Common myeloid progenitor, CD34-positive (primary cell): Measurements from ENCODE around the gene PRSS22.

ENCODE experiments used
- CTCF ChIA-PET: fragments of 350-600 bp; sonication (Branson Sonifier 250); formaldehyde crosslinking; loops from one replicate; lab custom pipeline; 2021; ENCODE audit warnings: antibody characterized with exemption; lab: Charles Lee
- POLR2A ChIA-PET: fragments of 350-600 bp; sonication (Branson Sonifier 250); formaldehyde crosslinking; loops from one replicate; lab custom pipeline; 2021; ENCODE audit warnings: antibody characterized with exemption; lab: Charles Lee
- DNase-seq, 3 donors: peaks; one replicate each; pipeline versions ENCODE4 v3.0.0 to v3.0.0-alpha.2; 2013
- H3K27ac ChIP-seq, 2 experiments: 1 replicate in 1 of 2; 2 replicates in 1 of 2; pipeline ENCODE4 v1.7.0; 2013; ENCODE audit warnings: inconsistent platforms in 2 of 2, low read length in 2 of 2, mild to moderate bottlenecking in 2 of 2, low read depth in 1 of 2, moderate library complexity in 1 of 2; ENCODE audit not compliant: severe bottlenecking in 2 of 2, insufficient read depth in 1 of 2, poor library complexity in 1 of 2
- H3K27me3 ChIP-seq, 5 experiments: replicated peaks in 2 of 5; 1 replicate in 3 of 5; 2 replicates in 2 of 5; pipeline versions ENCODE4 v1.6.1 to v1.7.0; 2013; ENCODE audit warnings: low read length in 4 of 5, mild to moderate bottlenecking in 2 of 5, moderate library complexity in 2 of 5, inconsistent platforms in 1 of 5; ENCODE audit not compliant: insufficient read depth in 5 of 5, control insufficient read depth in 4 of 5
- H3K36me3 ChIP-seq, 4 experiments: 1 replicate in 2 of 4; 2 replicates in 2 of 4; pipeline versions ENCODE4 v1.6.1 to v1.7.0; 2013; ENCODE audit warnings: low read length in 3 of 4, control low read depth in 1 of 4, mild to moderate bottlenecking in 1 of 4; ENCODE audit not compliant: control insufficient read depth in 4 of 4, insufficient read depth in 4 of 4
- H3K4me1 ChIP-seq, 4 experiments: 1 replicate in 3 of 4; 2 replicates in 1 of 4; pipeline versions ENCODE4 v1.6.1 to v1.7.1; 2013; ENCODE audit warnings: low read length in 3 of 4, mild to moderate bottlenecking in 3 of 4, control low read depth in 1 of 4, inconsistent platforms in 1 of 4, moderate library complexity in 1 of 4; ENCODE audit not compliant: control insufficient read depth in 4 of 4, insufficient read depth in 4 of 4; ENCODE audit errors: control extremely low read depth in 1 of 4
- H3K4me3 ChIP-seq, 7 experiments: 1 replicate in 4 of 7; 2 replicates in 3 of 7; pipeline versions ENCODE4 v1.5.1 to v1.7.0; 2013; ENCODE audit warnings: mild to moderate bottlenecking in 7 of 7, low read length in 6 of 7, moderate library complexity in 6 of 7, inconsistent platforms in 2 of 7, low read depth in 2 of 7, control low read depth in 1 of 7; ENCODE audit not compliant: insufficient read depth in 4 of 7, control insufficient read depth in 1 of 7; ENCODE audit errors: extremely low read depth in 1 of 7
- H3K9me3 ChIP-seq, 5 experiments: 1 replicate in 4 of 5; 2 replicates in 1 of 5; pipeline versions ENCODE4 v1.6.1 to v1.7.1; 2013; ENCODE audit warnings: low read length in 4 of 5, mild to moderate bottlenecking in 2 of 5, inconsistent platforms in 1 of 5, low read depth in 1 of 5, moderate library complexity in 1 of 5; ENCODE audit not compliant: control insufficient read depth in 4 of 5, insufficient read depth in 2 of 5; ENCODE audit errors: control extremely low read depth in 1 of 5
- WGBS: methylation state at CpG from one replicate; pipeline ENCODE4 v1.1.5; 2013; ENCODE audit not compliant: insufficient coverage; 5-methylcytosine and 5-hydroxymethylcytosine counted together

PRSS22 gene

DNA sequence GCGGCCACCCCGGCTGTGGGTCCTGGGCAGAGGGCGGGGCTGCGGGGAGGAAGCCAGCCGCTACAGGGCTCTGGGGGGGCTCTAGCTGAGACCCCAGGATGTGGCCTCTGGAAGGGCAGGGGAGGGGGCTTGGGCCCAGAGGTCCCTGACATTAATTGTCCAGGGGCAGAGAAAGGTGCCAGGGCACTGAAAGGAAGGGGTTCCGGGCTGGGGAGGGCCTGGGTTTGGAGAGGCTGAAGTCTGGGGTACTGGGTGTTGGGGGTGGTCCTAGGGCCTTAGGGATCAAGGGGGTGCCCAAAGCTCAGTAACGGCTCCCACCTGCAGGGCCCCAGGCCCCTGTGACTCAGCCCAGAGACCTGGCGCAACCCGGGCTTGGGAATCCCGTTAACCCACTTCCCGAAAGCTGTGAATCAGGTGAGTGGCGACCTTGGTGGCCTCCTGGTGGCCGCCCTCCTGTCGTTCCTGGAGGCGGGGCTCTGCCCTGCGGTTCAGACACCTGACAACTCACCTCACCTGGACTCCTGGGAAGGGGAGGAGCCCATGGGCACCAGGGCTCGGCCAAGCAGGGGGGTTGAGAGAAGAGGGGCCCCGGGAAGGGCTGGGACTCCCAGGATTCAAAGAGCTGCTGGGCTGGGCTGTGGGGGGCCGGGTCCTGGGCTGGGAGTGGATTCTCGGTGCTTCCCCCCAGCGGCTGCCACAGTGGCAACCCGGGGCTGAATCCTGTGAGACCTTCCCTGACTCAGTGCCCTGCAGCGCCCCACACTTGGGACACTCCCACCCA lies 465 bp upstream of the PRSS22 start:
- Histone ChIP-seq H3K4me3 (peak overlapping the region in 2 of 7 experiments; percentile 40 to 58), H3K9me3 (peaks cover 0 to 12% (median 5%) of the 10 kb centered on the region in 5 experiments), H3K4me1 (peaks cover 0 to 17% (median 12%) of the 10 kb centered on the region in 4 experiments), H3K27me3 (peaks cover 0 to 47% (median 9%) of the 10 kb centered on the region in 5 experiments), H3K36me3 (no peaks in the 10 kb centered on the region), H3K27ac (no peak overlapping the region)
- 21% methylated on average over 18 of the region's 23 CpGs for WGBS
- peak in 1 of 3 donors; percentile 12 for DNase-seq
- ChIA-PET CTCF (interaction anchor here (0.9 to 1.3 kb wide), 4 partner anchors 9 to 61 kb away, joined by 3 to 4 read pairs (median 4); no protein-coding TSS in a partner anchor), POLR2A (no interaction called here)

DNA sequence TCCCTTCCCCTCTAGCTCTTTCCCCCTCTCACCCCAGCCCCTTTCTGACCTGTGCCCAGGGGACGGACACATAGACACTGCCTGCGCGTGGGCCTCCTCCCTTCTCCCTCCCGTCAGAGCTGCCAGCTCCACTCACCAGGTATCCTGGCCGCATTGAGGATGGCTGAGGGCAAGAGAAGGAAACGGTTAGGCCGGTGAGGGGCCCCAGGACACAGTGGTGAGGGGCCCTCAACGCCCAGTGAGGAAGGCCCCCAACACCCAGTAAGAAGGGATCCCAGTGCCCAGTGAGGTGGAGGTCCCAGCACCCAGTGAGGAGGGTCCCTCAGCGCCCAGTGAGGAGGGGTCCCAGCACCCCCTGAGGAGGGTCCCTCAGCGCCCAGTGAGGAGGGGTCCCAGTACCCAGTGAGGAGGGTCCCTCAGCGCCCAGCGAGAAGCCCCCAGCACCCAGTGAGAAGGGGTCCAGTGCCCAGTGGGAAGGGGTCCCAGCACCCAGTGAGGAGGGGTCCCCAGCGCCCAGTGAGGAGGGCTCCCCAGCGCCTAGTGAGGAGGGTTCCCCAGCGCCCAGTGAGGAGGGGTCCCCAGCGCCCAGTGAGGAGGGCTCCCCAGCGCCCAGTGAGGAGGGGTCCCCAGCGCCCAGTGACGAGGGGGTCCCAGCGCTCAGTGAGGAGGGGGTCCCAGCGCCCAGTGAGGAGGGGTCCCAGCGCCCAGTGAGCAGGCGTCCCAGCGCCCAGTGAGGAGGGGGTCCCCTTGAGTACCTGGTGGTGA lies 1.1 kb downstream of the PRSS22 start:
- CTCF ChIA-PET, result interaction anchor here (1.0 to 1.6 kb wide), 4 partner anchors 11 to 49 kb away, joined by 3 to 9 read pairs (median 4); no protein-coding TSS in a partner anchor
- Histone ChIP-seq H3K27ac (no peak overlapping the region), H3K4me1 (peaks cover 0 to 20% (median 12%) of the 10 kb centered on the region in 4 experiments), H3K27me3 (peaks cover 0 to 60% (median 14%) of the 10 kb centered on the region in 5 experiments), H3K36me3 (no peaks in the 10 kb centered on the region), H3K9me3 (peaks cover 0 to 12% (median 5%) of the 10 kb centered on the region in 5 experiments), H3K4me3 (no peak overlapping the region)
- DNase-seq, result no peak
- WGBS, result 84% methylated on average over 13 of the region's 24 CpGs
- POLR2A ChIA-PET, result no interaction called here

DNA sequence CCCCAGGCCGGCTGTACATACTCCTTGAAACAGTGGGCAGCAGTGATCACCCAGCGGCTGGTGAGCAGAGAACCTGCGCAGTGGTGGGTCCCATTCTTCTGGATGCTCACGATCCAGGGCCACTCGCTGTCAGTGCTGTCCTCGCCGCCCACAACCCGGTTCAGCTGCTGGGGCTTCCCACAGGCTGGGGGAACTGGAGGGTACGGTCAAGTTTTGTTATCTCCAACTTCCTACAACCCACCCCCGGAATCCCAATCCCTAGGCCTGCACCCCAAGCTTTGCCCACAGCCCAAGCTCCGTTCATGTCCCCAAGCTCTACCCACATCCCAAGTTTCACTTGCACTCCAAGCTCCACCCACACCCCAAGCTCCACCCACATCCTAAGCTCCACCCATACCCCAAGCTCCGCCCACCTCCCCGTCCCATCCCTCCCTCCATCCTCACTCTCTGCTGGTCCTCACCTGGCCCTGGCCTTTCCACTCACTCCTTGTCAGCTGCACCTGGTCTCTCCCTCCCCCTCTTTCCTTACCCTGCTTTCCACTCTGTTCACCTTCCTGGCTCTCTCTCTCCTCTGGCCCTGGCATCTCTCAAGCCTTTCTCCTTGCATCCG lies 1.8 kb downstream of the PRSS22 start:
- Histone ChIP-seq H3K27me3 (peaks cover 0 to 64% (median 17%) of the 10 kb centered on the region in 5 experiments), H3K36me3 (no peaks in the 10 kb centered on the region), H3K9me3 (peaks cover 0 to 12% (median 5%) of the 10 kb centered on the region in 5 experiments), H3K4me1 (peaks cover 0 to 20% (median 12%) of the 10 kb centered on the region in 4 experiments), H3K4me3 (no peak overlapping the region), H3K27ac (no peak overlapping the region)
- WGBS, result 92% methylated on average over 14 of the region's 14 CpGs
- ChIA-PET CTCF (interaction anchor here (1.0 to 1.6 kb wide), 4 partner anchors 10 to 48 kb away, joined by 3 to 9 read pairs (median 4); no protein-coding TSS in a partner anchor), POLR2A (no interaction called here)
- DNase-seq, result peak in 2 of 3 donors; percentile 23 to 25

DNA sequence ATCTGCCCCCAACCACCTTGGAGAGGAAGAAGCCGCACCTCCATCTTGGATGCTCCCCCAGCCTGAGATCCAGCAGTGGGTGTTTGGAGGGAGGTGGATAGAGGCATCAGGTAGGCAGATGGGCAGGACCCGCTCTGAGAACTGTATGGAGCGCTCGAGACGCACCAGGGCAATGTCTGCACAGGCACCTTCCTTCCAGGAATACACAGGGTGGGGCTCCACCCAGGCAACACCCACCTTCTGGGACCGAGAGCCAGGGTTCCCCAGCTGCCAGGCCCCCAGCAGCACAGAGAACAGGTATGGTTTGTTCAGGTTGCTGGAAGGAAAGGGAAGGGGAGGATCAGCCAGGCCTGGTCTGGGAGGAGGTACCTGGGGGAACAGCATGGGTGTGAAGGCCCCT lies 2.4 kb downstream of the PRSS22 start:
- WGBS, result no CpG with 5 or more reads among the region's 6 CpGs
- H3K4me1 ChIP-seq, result peaks cover 0 to 20% (median 12%) of the 10 kb centered on the region in 4 experiments
- H3K27me3 ChIP-seq, result peaks cover 0 to 61% (median 17%) of the 10 kb centered on the region in 5 experiments
- peaks cover 0 to 8% (median 5%) of the 10 kb centered on the region in 5 experiments for H3K9me3 ChIP-seq
- H3K36me3 ChIP-seq, result no peaks in the 10 kb centered on the region
- DNase-seq, result no peak
- H3K4me3 ChIP-seq, result no peak overlapping the region
- H3K27ac ChIP-seq, result no peak overlapping the region
- POLR2A ChIA-PET, result interaction anchor here (0.7 kb wide), 1 partner anchor 12 kb away, joined by 4 read pairs; no protein-coding TSS in a partner anchor
- CTCF ChIA-PET, result interaction anchor here (1.1 to 1.6 kb wide), 3 partner anchors 10 to 13 kb away, joined by 3 to 9 read pairs (median 6); no protein-coding TSS in a partner anchor

DNA sequence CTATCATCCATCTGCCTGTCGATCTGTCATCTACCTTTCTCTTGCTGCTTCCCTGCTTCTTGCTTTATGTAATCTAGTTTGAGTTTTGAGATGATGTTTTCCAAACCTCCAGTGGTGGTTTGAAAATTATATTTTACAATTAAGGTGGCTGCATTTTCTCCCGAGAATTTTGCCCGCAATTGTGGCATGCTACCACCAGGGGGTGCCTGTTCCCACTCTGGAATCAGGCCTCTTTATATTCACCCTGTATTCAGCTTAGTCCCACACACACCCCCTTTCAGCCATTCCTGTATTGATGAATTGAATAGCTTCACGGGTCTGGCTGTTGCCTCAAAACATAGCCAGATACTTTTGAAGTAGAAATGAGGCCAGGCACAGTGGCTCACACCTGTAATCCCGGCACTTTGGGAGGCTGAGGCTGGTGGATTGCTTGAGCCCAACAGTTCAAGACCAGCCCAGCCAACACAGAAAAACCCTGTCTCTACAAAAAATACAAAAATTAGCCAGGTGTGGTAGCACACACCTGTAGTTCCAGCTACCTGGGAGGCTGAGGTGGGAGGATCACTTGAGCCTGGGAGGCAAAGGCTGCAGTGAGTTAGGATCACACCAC lies 3.2 kb downstream of the PRSS22 start:
- POLR2A ChIA-PET, result interaction anchor here (0.7 kb wide), 1 partner anchor 13 kb away, joined by 4 read pairs; no protein-coding TSS in a partner anchor
- WGBS, result 75% methylated on average over 3 of the region's 5 CpGs
- H3K4me3 ChIP-seq, result no peak overlapping the region
- CTCF ChIA-PET, result interaction anchor here (0.6 to 2.7 kb wide), 8 partner anchors 7 to 1045 kb away, joined by 3 to 21 read pairs (median 8); no protein-coding TSS in a partner anchor
- H3K9me3 ChIP-seq, result peaks cover 0 to 8% (median 5%) of the 10 kb centered on the region in 5 experiments
- no peak overlapping the region for H3K27ac ChIP-seq
- no peaks in the 10 kb centered on the region for H3K36me3 ChIP-seq
- peaks cover 0 to 61% (median 16%) of the 10 kb centered on the region in 5 experiments for H3K27me3 ChIP-seq
- DNase-seq, result no peak
- peaks cover 0 to 20% (median 12%) of the 10 kb centered on the region in 4 experiments for H3K4me1 ChIP-seq

DNA sequence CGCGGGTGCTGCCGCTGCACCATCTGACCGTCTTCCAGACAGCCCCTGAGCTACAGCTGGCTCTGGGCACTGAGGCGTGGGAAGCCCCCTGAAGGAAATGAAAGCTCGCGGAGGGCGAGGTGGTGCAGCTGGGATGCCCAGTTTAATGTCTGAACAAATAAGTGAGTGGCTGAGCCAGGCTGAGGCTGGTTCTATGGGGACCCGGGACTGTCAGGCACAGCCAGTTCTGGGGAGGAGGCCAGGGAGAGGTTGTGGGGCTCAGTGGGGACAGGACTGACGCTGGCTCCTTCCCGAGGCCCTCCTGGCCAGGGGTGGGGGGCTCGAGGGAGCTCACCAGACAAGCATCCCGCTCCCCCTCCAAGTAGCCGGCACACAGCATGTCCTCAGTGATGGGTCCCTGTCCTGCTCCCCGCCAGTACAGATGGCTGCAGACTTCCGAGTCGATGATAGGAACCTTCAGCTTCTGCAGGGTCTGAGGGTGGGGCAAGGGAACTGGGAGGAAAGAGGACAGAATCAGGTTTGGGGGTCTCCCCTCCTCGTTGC lies 4.4 kb downstream of the PRSS22 start:
- WGBS, result 88% methylated on average over 15 of the region's 18 CpGs
- Histone ChIP-seq H3K36me3 (no peaks in the 10 kb centered on the region), H3K4me1 (peaks cover 0 to 16% (median 12%) of the 10 kb centered on the region in 4 experiments), H3K27ac (no peak overlapping the region), H3K9me3 (peaks cover 0 to 8% (median 5%) of the 10 kb centered on the region in 5 experiments), H3K27me3 (peaks cover 0 to 61% (median 11%) of the 10 kb centered on the region in 5 experiments), H3K4me3 (no peak overlapping the region)
- DNase-seq, result no peak
- POLR2A ChIA-PET, result no interaction called here
- CTCF ChIA-PET, result interaction anchor here (1.2 to 2.7 kb wide), 7 partner anchors 9 to 73 kb away, joined by 6 to 21 read pairs (median 8); no protein-coding TSS in a partner anchor
